ENCODE measurements around the gene PTPRS.

- TF ChIP-seq SIN3A (IDR thresholded peaks at IDR 0.05; ENCODE audit: borderline replicate concordance, insufficient read depth, low read length) = no peak
- TF ChIP-seq POLR2AphosphoS5 (IDR thresholded peaks at IDR 0.05; ENCODE audit: low read depth, low read length) = no peak
- TF ChIP-seq REST (IDR thresholded peaks at IDR 0.05; ENCODE audit: insufficient read depth in 1 of 2, low read depth in 2 of 2, low read length in 2 of 2) = no peak
Observed at GRCh38 chr19:5334366-5334739, 6.3 kb downstream of the PTPRS start.

All from PFSK-1 (cell line).